Testis (tissue), 3 donors: ENCODE data around the gene CRIM1. TPM values are rescaled to one million over a fixed set of nuclear protein-coding genes. Genes with fewer than 3 reads are reported as not detected.

ENCODE experiments used
- DNase-seq: peaks from one replicate; pipeline ENCODE4 v3.0.0-alpha.2; 2019
- H3K27ac ChIP-seq, 2 donors: fragments of 200-600 bp; sonication (generic); one replicate each; pipeline ENCODE4 v1.5.1; 2019
- H3K27me3 ChIP-seq: fragments of 200-600 bp; sonication (generic); one replicate; pipeline ENCODE4 v1.5.1; 2019
- H3K36me3 ChIP-seq: fragments of 200-600 bp; sonication (generic); one replicate; pipeline ENCODE4 v1.5.1; 2017; ENCODE audit warnings: low read depth; ENCODE audit errors: missing control alignments
- H3K4me1 ChIP-seq: fragments of 200-600 bp; sonication (generic); one replicate; pipeline ENCODE4 v1.5.1; 2019
- H3K4me3 ChIP-seq, 2 donors: fragments of 200-600 bp; sonication (generic); one replicate each; pipeline ENCODE4 v1.5.1; 2017 to 2019
- H3K9me3 ChIP-seq: fragments of 200-600 bp; sonication (generic); one replicate; pipeline ENCODE4 v1.5.1; 2017
- POLR2A ChIP-seq: fragments of 450-650 bp; IDR thresholded peaks from one replicate; pipeline ENCODE4 v1.6.1; 2017; ENCODE audit warnings: antibody characterized with exemption, mild to moderate bottlenecking, moderate library complexity
- WGBS, 2 donors: methylation state at CpG; one replicate each; pipeline ENCODE4 v1.1.5; 2018; 5-methylcytosine and 5-hydroxymethylcytosine counted together
- intact Hi-C: fragments of 100-400 bp; cut with DNase I; formaldehyde crosslinking; loops from one replicate; pipeline ENCODE4 v1.15.1; 2023; ENCODE audit warnings: low total_unique reads
- polyA plus RNA-seq: library from polyadenylated mRNA; stranded (reverse); fragments of 350-450 nt; fragmentation: Illumina TruSeq; extraction: RNeasy Lipid Tissue Mini Kit (QIAGEN cat#74804); gene quantifications from one replicate; pipeline ENCODE4 v1.2.3, GENCODE V29; 2014; ENCODE audit warnings: low read depth, low replicate concordance; ENCODE audit not compliant: insufficient read depth
- total RNA-seq, 2 donors: library from RNA; depleted of rRNA; stranded (reverse); fragments of >200 nt; gene quantifications; one replicate each; pipeline ENCODE4 v1.2.3, GENCODE V29; 2016
- TF ChIP-seq, protein P1 (sequence below), 3 experiments: fragments of 450-650 bp in 2 of 3; fragments of 200-600 bp in 1 of 3; sonication (generic) in 1 of 3; IDR thresholded peaks; one replicate each; pipeline ENCODE4 v1.5.1; 2016 to 2019; ENCODE audit warnings: antibody characterized with exemption in 3 of 3, mild to moderate bottlenecking in 2 of 3, moderate library complexity in 1 of 3

The CRIM1 gene
- total and polyA plus RNA-seq, 3 donors from 2014 or later = 38.2 to 94.1 (median 68.4) TPM

- 91 to 93% methylated on average over 5 of the region's 5 CpGs for WGBS, 2 donors
- intact Hi-C loops = no loop called here
- no peak overlapping the region for H3K27ac ChIP-seq
- no peak for DNase-seq
- H3K27me3 ChIP-seq = no peaks in the 10 kb centered on the region
- H3K4me1 ChIP-seq = peaks cover 5% of the 10 kb centered on the region
- no peak overlapping the region for H3K4me3 ChIP-seq
- no peaks in the 10 kb centered on the region for H3K36me3 ChIP-seq
- no peak for TF ChIP-seq POLR2A
- no peaks in the 10 kb centered on the region for H3K9me3 ChIP-seq
These were observed 124.5 kb downstream of the CRIM1 start for GRCh38 chr2:36480028-36480427.

DNA sequence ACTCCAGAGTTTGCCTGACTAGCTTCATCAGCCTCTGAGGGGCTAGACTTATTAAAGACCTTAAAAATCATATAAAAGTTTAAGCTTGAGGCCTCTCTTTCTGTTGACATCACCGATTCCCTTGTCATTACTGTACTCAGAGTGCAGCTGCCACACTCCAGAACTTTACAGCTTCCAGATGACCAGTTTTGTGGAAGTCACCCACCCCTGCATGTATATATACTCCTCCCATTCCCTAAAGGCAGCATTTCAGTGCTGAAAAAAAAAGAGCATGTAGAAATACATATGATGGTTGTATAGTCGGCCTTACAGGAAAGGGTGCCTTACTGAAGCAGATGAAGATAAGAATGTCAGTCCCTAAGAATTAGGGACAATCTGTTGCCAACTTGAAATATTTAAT lies 125.1 kb downstream of the CRIM1 start:
- Histone ChIP-seq H3K36me3 (no peaks in the 10 kb centered on the region), H3K27me3 (no peaks in the 10 kb centered on the region), H3K27ac (no peak overlapping the region), H3K9me3 (no peaks in the 10 kb centered on the region), H3K4me3 (no peak overlapping the region), H3K4me1 (peaks cover 11% of the 10 kb centered on the region)
- intact Hi-C loops = no loop called here
- 88 to 96% methylated on average over 2 of the region's 2 CpGs for WGBS, 2 donors
- DNase-seq = no peak
- TF ChIP-seq POLR2A = no peak
- TF ChIP-seq, protein P1, sequence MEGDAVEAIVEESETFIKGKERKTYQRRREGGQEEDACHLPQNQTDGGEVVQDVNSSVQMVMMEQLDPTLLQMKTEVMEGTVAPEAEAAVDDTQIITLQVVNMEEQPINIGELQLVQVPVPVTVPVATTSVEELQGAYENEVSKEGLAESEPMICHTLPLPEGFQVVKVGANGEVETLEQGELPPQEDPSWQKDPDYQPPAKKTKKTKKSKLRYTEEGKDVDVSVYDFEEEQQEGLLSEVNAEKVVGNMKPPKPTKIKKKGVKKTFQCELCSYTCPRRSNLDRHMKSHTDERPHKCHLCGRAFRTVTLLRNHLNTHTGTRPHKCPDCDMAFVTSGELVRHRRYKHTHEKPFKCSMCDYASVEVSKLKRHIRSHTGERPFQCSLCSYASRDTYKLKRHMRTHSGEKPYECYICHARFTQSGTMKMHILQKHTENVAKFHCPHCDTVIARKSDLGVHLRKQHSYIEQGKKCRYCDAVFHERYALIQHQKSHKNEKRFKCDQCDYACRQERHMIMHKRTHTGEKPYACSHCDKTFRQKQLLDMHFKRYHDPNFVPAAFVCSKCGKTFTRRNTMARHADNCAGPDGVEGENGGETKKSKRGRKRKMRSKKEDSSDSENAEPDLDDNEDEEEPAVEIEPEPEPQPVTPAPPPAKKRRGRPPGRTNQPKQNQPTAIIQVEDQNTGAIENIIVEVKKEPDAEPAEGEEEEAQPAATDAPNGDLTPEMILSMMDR (IDR thresholded peaks at IDR 0.05) = no peak

DNA sequence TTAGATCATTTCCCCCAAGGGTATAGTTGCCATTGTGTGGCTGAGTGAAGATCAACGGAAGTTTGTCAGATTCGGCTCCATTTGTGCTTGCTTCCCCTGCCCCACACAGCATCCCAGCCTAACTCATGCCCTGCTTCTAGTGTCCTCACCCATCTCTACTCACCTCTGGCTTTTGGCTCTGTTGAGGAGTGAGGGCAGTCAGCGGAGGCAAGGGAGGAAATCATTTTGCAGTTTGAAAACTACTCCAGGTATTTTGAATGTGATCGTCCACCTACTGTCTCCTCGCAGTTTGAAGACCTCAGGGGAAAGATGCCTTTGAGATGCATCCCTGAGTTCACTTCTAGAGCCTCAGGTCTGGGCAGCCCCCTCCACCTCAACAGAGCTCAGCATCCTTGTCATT lies 126.1 kb downstream of the CRIM1 start:
- Histone ChIP-seq H3K27ac (no peak overlapping the region), H3K36me3 (no peaks in the 10 kb centered on the region)
- intact Hi-C loops = no loop called here

GRCh38 chr2:36482576-36483214 lies 127.1 kb downstream of the CRIM1 start:
- no peaks in the 10 kb centered on the region for H3K36me3 ChIP-seq
- WGBS, 2 donors = 93 to 94% methylated on average over 4 of the region's 4 CpGs
- intact Hi-C loops = no loop called here

More for the DNA sequence above, 126.1 kb downstream of the CRIM1 start:
- H3K9me3 ChIP-seq = no peaks in the 10 kb centered on the region
- no peak for TF ChIP-seq POLR2A
- TF ChIP-seq, protein P1 (IDR thresholded peaks at IDR 0.05) = no peak
- no peak for DNase-seq
- peaks cover 20% of the 10 kb centered on the region for H3K4me1 ChIP-seq
- no peak overlapping the region for H3K4me3 ChIP-seq
- H3K27me3 ChIP-seq = no peaks in the 10 kb centered on the region
- 87 to 92% methylated on average over 5 of the region's 5 CpGs for WGBS, 2 donors

DNA sequence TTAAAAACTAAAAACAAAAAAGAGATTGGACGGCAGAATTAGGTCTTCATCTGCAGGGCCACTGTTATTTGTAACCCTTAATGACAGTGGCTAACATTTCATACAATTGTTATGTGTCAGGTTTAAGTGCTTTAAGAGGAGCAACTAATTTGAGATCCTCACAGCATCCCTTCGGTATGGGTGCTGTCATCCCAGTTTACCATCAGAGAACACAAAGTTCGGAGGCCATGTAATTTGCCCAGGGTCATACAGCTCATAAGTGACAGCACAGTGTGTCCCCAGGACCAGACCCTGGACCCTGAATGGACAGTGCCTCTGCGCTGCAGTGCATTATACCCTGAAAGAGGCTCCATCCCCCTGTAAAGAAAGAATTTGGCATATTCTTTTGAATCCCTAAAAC lies 127.7 kb downstream of the CRIM1 start:
- TF ChIP-seq, protein P1 (IDR thresholded peaks at IDR 0.05) = no peak
- TF ChIP-seq POLR2A = no peak
- Histone ChIP-seq H3K27me3 (no peaks in the 10 kb centered on the region), H3K9me3 (no peaks in the 10 kb centered on the region), H3K4me1 (peaks cover 20% of the 10 kb centered on the region), H3K27ac (no peak overlapping the region), H3K36me3 (no peaks in the 10 kb centered on the region), H3K4me3 (no peak overlapping the region)
- intact Hi-C loops = no loop called here
- no peak for DNase-seq
- WGBS, 2 donors = 96 to 98% methylated on average over 4 of the region's 4 CpGs

More at GRCh38 chr2:36482576-36483214, 127.1 kb downstream of the CRIM1 start:
- no peak for DNase-seq
- H3K4me3 ChIP-seq = no peak overlapping the region
- peaks cover 20% of the 10 kb centered on the region for H3K4me1 ChIP-seq
- TF ChIP-seq, protein P1 (IDR thresholded peaks at IDR 0.05) = no peak
- no peak for TF ChIP-seq POLR2A
- no peak overlapping the region for H3K27ac ChIP-seq
- no peaks in the 10 kb centered on the region for H3K9me3 ChIP-seq
- H3K27me3 ChIP-seq = no peaks in the 10 kb centered on the region
